Adrenal gland (tissue), 12 donors: ENCODE results near the gene PCLO. TPM values are rescaled to one million over a fixed set of nuclear protein-coding genes. Genes with fewer than 3 reads are reported as not detected.

Experiments used
- DNase-seq, 7 donors: peaks; one replicate each; pipeline ENCODE4 v3.0.0-alpha.2; 2019 to 2020
- H3K27ac ChIP-seq, 5 donors: fragments of 200-600 bp; sonication (generic) in 4 of 5; 1 replicate in 3 of 5; 2 replicates in 2 of 5; pipeline versions ENCODE4 v1.5.1 to v1.8.0; 2016 to 2020; ENCODE audit warnings: mild to moderate bottlenecking in 1 of 5
- H3K27me3 ChIP-seq: fragments of 200-600 bp; 2 replicates; pipeline ENCODE4 v1.8.0; 2021
- H3K36me3 ChIP-seq, 2 donors: fragments of 200-600 bp; replicated peaks in 1 of 2; 1 replicate in 1 of 2; 2 replicates in 1 of 2; pipeline versions ENCODE4 v1.5.1 to v1.8.0; 2018 to 2022
- H3K4me1 ChIP-seq, 2 donors: fragments of 200-600 bp; replicated peaks in 1 of 2; 1 replicate in 1 of 2; 2 replicates in 1 of 2; pipeline versions ENCODE4 v1.5.1 to v1.8.0; 2018 to 2021
- H3K4me3 ChIP-seq, 4 donors: fragments of 200-600 bp; sonication (generic) in 3 of 4; one replicate each; pipeline ENCODE4 v1.5.1; 2016 to 2018
- H3K9me3 ChIP-seq, 3 donors: fragments of 200-600 bp; sonication (generic) in 1 of 3; replicated peaks in 1 of 3; 1 replicate in 2 of 3; 2 replicates in 1 of 3; pipeline versions ENCODE4 v1.5.1 to v1.8.0; 2016 to 2021
- POLR2A ChIP-seq, 2 donors: fragments of 450-650 bp; IDR thresholded peaks; one replicate each; pipeline ENCODE4 v1.6.1; 2017; ENCODE audit warnings: antibody characterized with exemption in 2 of 2, mild to moderate bottlenecking in 2 of 2, moderate library complexity in 1 of 2
- WGBS, 4 donors: extraction: QIAGEN DNeasy Blood & Tissue Kit in 2 of 4; methylation state at CpG; one replicate each; pipeline versions ENCODE4 v1.1.5 to v1.1.7; 2013 to 2017; 5-methylcytosine and 5-hydroxymethylcytosine counted together
- intact Hi-C, 2 donors: fragments of 100-400 bp; cut with DNase I; formaldehyde crosslinking; loops; one replicate each; pipeline versions ENCODE4 v1.14.1 to v1.15.0; 2022 to 2023
- polyA plus RNA-seq, 3 donors: library from polyadenylated mRNA; stranded (reverse); fragments of 200-250 nt in 2 of 3; fragments of 350-450 nt in 1 of 3; fragmentation: Illumina TruSeq in 1 of 3; extraction: RNeasy Lipid Tissue Mini Kit (QIAGEN cat#74804) in 1 of 3; gene quantifications; one replicate each; pipeline ENCODE4 v1.2.3, GENCODE V29; 2013 to 2014
- total RNA-seq, 9 donors: library from RNA; depleted of rRNA in 4 of 9; stranded (reverse); fragments of >200 nt in 4 of 9; fragments of 120-200 nt in 1 of 9; fragmentation: NEBNext Ultra II Directional in 1 of 9; extraction: Animal tissue kit (Norgen Biotek cat#: 25700) in 1 of 9; gene quantifications; one replicate each; pipeline versions ENCODE4 v1.1.0 to v1.2.4, GENCODE V29; 2013 to 2023
- TF ChIP-seq, protein P1 (sequence below), 6 experiments: fragments of 450-650 bp in 4 of 6; fragments of 200-600 bp in 2 of 6; sonication (generic) in 1 of 6; IDR thresholded peaks; 1 replicate in 5 of 6; 2 replicates in 1 of 6; pipeline versions ENCODE4 v1.5.1 to v1.8.0; 2016 to 2021; ENCODE audit warnings: antibody characterized with exemption in 6 of 6, mild to moderate bottlenecking in 2 of 6, moderate library complexity in 1 of 6
- donor health status: healthy with polysubstance abuse.
- donor health status: Bipolar disorder and iron deficiency.
- donor health status: DM: yes; HTN: yes; CAD: no.
- donor health status: DM: no; HTN: no; CAD: no.
- donor health status: DM: no; HTN: no; CAD: no.
- donor health status: DM: yes; HTN: yes; CAD: no.

Gene PCLO
- total and polyA plus RNA-seq, 12 donors, result 1.8 to 17.1 (median 9.6) TPM

DNA sequence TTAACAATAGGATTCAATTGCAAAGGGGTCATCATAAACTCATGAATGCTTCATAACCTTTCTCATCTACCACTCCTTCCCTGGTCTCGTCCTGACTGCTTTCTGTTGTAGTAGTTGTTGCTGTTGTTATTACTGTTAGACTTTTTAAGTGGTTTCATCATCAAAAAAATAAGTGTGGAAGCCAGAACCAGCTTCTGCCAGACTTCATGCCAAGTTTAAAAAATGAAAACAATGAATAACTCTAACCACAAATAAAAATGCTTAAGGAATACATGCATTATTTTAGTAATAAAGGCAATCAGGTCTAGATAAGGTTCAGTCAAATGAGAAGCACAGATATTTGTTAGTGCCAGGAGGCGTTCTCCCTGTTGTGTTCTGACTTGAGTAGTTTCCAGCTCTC lies 85.4 kb downstream of the PCLO start:
- TF ChIP-seq, protein P1, sequence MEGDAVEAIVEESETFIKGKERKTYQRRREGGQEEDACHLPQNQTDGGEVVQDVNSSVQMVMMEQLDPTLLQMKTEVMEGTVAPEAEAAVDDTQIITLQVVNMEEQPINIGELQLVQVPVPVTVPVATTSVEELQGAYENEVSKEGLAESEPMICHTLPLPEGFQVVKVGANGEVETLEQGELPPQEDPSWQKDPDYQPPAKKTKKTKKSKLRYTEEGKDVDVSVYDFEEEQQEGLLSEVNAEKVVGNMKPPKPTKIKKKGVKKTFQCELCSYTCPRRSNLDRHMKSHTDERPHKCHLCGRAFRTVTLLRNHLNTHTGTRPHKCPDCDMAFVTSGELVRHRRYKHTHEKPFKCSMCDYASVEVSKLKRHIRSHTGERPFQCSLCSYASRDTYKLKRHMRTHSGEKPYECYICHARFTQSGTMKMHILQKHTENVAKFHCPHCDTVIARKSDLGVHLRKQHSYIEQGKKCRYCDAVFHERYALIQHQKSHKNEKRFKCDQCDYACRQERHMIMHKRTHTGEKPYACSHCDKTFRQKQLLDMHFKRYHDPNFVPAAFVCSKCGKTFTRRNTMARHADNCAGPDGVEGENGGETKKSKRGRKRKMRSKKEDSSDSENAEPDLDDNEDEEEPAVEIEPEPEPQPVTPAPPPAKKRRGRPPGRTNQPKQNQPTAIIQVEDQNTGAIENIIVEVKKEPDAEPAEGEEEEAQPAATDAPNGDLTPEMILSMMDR (IDR thresholded peaks at IDR 0.05), result no peak
- no peak for TF ChIP-seq POLR2A (IDR thresholded peaks at IDR 0.05)
- no peak for DNase-seq
- WGBS, 4 donors, result 73 to 86% (median 77%) methylated on average over 2 of the region's 2 CpGs
- no peak overlapping the region for H3K4me3 ChIP-seq
- H3K9me3 ChIP-seq, result no peaks in the 10 kb centered on the region
- no peak overlapping the region for H3K27ac ChIP-seq
- no peaks in the 10 kb centered on the region for H3K27me3 ChIP-seq
- H3K36me3 ChIP-seq, result no peaks in the 10 kb centered on the region
- intact Hi-C loops, result no loop called here
- H3K4me1 ChIP-seq, result no peaks in the 10 kb centered on the region

DNA sequence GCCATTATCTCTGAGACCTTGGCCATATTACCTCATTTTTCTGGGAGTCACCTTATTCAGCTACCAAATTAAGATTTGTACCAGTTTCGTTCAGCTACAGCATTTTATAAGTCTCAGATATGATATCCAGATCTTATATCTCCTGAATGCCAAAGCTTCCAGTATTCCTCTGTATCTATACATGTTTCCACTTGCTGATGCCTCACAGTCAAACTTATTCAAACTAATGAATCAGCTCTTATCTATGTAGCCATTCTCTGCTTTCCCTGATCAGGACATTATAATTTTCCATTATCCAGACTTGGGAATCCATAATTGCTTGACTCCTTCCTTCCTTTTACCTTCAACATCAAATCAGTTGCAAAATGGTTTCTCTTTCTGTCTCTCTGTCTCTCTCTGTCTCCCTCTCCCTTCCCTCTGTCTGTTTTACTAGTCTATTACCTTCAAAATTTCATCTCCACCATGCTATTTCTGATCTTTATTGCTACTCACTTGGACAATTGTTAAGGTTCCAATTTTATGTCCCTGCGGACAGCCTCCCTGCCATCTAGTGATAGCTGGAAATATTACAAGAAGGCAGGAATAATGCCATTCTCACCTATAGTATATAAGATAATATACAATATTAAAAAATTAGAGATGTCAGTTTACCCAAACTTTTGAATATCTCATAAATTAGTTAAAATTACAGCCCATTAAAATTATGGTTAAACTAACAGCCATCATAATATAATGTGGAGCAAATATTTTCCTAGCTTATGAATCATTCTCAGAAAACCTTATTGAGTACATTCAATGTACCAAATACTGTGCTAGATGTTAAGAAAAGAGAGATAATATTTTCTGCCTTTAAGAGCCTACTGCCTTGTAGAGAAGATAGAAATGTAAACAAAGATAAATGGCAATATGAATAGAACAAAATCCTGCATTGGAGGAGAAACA lies 89.8 kb downstream of the PCLO start:
- no peak overlapping the region for H3K4me3 ChIP-seq
- no peak for DNase-seq
- H3K9me3 ChIP-seq, result no peaks in the 10 kb centered on the region
- TF ChIP-seq, protein P1 (IDR thresholded peaks at IDR 0.05), result no peak
- no peak for TF ChIP-seq POLR2A (IDR thresholded peaks at IDR 0.05)
- intact Hi-C loops, result no loop called here
- no peaks in the 10 kb centered on the region for H3K27me3 ChIP-seq
- H3K4me1 ChIP-seq, result no peaks in the 10 kb centered on the region
- H3K36me3 ChIP-seq, result no peaks in the 10 kb centered on the region
- H3K27ac ChIP-seq, result no peak overlapping the region
- WGBS, 4 donors, result 70 to 79% (median 74%) methylated on average over 2 of the region's 2 CpGs

DNA sequence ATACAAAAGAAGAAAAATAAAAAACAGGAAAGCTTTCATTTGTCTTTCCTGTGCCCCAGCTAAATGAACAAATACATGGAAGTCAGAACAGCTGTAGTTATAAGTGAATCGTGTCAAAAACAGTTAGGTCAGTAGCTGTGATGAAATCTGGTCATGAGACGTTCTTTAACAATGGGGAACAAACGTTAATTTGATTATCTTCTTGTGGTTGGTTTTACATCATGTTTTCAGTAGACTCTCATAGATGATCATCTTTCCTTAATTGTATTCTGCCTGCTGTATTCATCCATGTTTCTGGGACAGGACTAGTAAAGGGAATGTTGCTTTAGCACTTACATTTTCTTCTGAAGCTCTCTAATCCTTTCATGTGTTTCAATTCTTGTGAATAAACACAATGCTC lies 97.0 kb downstream of the PCLO start:
- 42 to 59% (median 45%) methylated on average over 3 of the region's 3 CpGs for WGBS, 4 donors
- intact Hi-C loops, result no loop called here
- no peak for TF ChIP-seq POLR2A (IDR thresholded peaks at IDR 0.05)
- TF ChIP-seq, protein P1 (IDR thresholded peaks at IDR 0.05), result no peak
- DNase-seq, result no peak
- no peak overlapping the region for H3K27ac ChIP-seq
- H3K9me3 ChIP-seq, result no peaks in the 10 kb centered on the region
- no peaks in the 10 kb centered on the region for H3K36me3 ChIP-seq
- H3K4me1 ChIP-seq, result no peaks in the 10 kb centered on the region
- H3K4me3 ChIP-seq, result no peak overlapping the region
- no peaks in the 10 kb centered on the region for H3K27me3 ChIP-seq

DNA sequence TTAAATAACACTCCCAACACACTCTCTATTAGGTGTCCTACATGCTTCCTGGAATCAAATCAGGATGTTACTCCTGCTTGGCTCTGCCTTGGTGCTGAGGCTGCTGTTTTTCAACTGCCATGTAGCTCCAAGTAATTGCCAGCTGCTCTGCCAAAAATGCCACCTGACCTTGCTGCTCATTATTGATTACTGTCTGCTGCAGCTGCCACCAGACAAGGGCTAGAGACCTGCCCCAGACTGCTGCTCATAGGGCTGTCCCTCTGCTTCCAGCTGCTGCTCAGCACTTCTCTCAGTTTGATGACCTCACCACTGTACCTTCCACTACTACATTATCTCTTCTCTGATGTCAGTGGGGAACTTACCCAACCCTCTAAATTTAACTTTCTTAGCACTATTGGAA lies 102.5 kb downstream of the PCLO start:
- Histone ChIP-seq H3K4me3 (no peak overlapping the region), H3K4me1 (no peaks in the 10 kb centered on the region), H3K36me3 (no peaks in the 10 kb centered on the region), H3K27me3 (no peaks in the 10 kb centered on the region), H3K9me3 (no peaks in the 10 kb centered on the region), H3K27ac (peak overlapping the region in 1 of 5 donors; percentile 18)
- no peak for TF ChIP-seq POLR2A (IDR thresholded peaks at IDR 0.05)
- TF ChIP-seq, protein P1 (IDR thresholded peaks at IDR 0.05), result no peak
- intact Hi-C loops, result no loop called here
- peak; percentile 23 to 95 (median 51) for DNase-seq
